ENCODE data around the gene KIF5C. TPM values are rescaled to one million over a fixed set of nuclear protein-coding genes. Genes with fewer than 3 reads are reported as not detected.

KIF5C gene
- total RNA-seq, 3 donors from 2014 or later = 2.7 to 13.3 (median 6.2) TPM

DNA sequence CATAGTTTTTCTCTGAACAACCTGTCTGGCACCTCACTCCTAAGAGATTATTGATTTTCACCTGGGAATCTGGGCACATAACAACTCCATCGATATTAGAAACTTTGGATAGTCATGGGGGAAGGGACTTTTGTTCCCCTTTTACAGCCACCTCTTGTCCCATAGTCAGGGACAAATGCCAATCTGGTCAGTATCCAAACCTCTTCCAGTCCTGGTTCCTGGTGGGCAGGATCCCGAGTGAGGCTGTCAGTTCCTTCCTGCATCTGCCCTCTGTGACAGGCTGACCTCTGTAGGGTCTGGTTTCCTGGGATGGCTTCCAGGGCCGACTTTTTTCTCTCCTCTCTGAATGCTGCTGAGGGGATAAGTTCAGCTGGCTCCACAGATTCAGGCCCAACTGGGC lies 11.0 kb downstream of the KIF5C start:
- Histone ChIP-seq H3K4me1 (no peaks in the 10 kb centered on the region), H3K4me3 (no peak overlapping the region), H3K27ac (no peak overlapping the region), H3K9me3 (peaks cover 0 to 3% of the 10 kb centered on the region in 2 donors), H3K36me3 (no peaks in the 10 kb centered on the region), H3K27me3 (peaks cover 0 to 20% of the 10 kb centered on the region in 2 donors)
- DNase-seq (ENCODE audit: low spot score in 2 of 2) = no peak
- TF ChIP-seq POLR2AphosphoS5 (IDR thresholded peaks at IDR 0.05) (no peak), POLR2A (IDR thresholded peaks at IDR 0.05) (no peak)
- TF ChIP-seq, protein P1, sequence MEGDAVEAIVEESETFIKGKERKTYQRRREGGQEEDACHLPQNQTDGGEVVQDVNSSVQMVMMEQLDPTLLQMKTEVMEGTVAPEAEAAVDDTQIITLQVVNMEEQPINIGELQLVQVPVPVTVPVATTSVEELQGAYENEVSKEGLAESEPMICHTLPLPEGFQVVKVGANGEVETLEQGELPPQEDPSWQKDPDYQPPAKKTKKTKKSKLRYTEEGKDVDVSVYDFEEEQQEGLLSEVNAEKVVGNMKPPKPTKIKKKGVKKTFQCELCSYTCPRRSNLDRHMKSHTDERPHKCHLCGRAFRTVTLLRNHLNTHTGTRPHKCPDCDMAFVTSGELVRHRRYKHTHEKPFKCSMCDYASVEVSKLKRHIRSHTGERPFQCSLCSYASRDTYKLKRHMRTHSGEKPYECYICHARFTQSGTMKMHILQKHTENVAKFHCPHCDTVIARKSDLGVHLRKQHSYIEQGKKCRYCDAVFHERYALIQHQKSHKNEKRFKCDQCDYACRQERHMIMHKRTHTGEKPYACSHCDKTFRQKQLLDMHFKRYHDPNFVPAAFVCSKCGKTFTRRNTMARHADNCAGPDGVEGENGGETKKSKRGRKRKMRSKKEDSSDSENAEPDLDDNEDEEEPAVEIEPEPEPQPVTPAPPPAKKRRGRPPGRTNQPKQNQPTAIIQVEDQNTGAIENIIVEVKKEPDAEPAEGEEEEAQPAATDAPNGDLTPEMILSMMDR (IDR thresholded peaks at IDR 0.05) = no peak
- intact Hi-C loops (cut with DNase I; ENCODE audit: low total_unique reads) = no loop called here

- no peaks in the 10 kb centered on the region for H3K4me1 ChIP-seq
- peaks cover 0 to 20% of the 10 kb centered on the region in 2 donors for H3K27me3 ChIP-seq
- intact Hi-C loops (cut with DNase I; ENCODE audit: low total_unique reads) = no loop called here
Observed at GRCh38 chr2:148887350-148888002, 12.4 kb downstream of the KIF5C start.

DNA sequence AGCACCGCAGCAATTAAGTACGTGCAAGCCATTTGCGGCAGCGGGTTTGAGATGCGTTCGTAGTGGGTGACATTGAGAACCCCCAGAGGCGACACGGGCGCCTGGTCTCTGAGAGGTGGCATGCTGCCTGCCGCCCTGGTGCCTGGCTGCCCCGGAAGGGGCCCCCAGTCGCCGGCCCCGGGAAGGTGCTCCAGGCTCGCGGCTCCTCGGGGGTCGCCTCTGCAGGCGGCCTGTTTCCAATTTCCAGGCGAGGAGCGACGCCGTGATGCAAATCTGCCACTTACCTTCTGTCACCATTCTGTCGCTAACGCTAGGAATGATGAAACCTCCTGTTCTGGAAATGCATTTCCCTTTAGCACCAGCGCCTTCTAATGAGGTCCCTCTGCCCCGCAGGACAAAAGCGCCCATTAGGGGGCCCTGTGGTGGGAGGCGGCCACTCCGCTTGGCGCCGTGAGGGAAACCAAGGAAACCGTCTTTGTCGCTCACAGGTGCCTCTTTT lies 13.0 kb downstream of the KIF5C start:
- TF ChIP-seq POLR2AphosphoS5 (IDR thresholded peaks at IDR 0.05) (no peak), POLR2A (IDR thresholded peaks at IDR 0.05) (no peak)
- TF ChIP-seq, protein P1 (IDR thresholded peaks at IDR 0.05) = no peak
- intact Hi-C loops (cut with DNase I; ENCODE audit: low total_unique reads) = no loop called here
- DNase-seq (ENCODE audit: low spot score in 2 of 2) = no peak
- Histone ChIP-seq H3K4me1 (no peaks in the 10 kb centered on the region), H3K27ac (no peak overlapping the region), H3K36me3 (no peaks in the 10 kb centered on the region), H3K9me3 (peaks cover 0 to 5% of the 10 kb centered on the region in 2 donors), H3K27me3 (peaks cover 0 to 20% of the 10 kb centered on the region in 2 donors), H3K4me3 (peak overlapping the region; percentile 34 to 65 (median 43))

More at GRCh38 chr2:148887350-148888002, 12.4 kb downstream of the KIF5C start:
- TF ChIP-seq POLR2A (IDR thresholded peaks at IDR 0.05) = no peak
- TF ChIP-seq POLR2AphosphoS5 (IDR thresholded peaks at IDR 0.05) = no peak
- TF ChIP-seq, protein P1 (IDR thresholded peaks at IDR 0.05) = no peak
- no peak for DNase-seq (ENCODE audit: low spot score in 2 of 2)
- H3K9me3 ChIP-seq = peaks cover 0 to 4% of the 10 kb centered on the region in 2 donors
- no peaks in the 10 kb centered on the region for H3K36me3 ChIP-seq
- H3K4me3 ChIP-seq = peak overlapping the region; percentile 34 to 65 (median 43)
- no peak overlapping the region for H3K27ac ChIP-seq

GRCh38 chr2:148888986-148889385 lies 14.0 kb downstream of the KIF5C start:
- DNase-seq (ENCODE audit: low spot score in 2 of 2) = no peak
- TF ChIP-seq, protein P1 (IDR thresholded peaks at IDR 0.05) = no peak
- TF ChIP-seq POLR2AphosphoS5 (IDR thresholded peaks at IDR 0.05) (no peak), POLR2A (IDR thresholded peaks at IDR 0.05) (no peak)

GRCh38 chr2:148893906-148894305 lies 18.9 kb downstream of the KIF5C start:
- Histone ChIP-seq H3K27me3 (peaks cover 0 to 9% of the 10 kb centered on the region in 2 donors), H3K27ac (no peak overlapping the region), H3K9me3 (peaks cover 0 to 5% of the 10 kb centered on the region in 2 donors), H3K36me3 (no peaks in the 10 kb centered on the region), H3K4me1 (no peaks in the 10 kb centered on the region), H3K4me3 (no peak overlapping the region)
- intact Hi-C loops (cut with DNase I; ENCODE audit: low total_unique reads) = no loop called here
- TF ChIP-seq POLR2A (IDR thresholded peaks at IDR 0.05) = no peak
- no peak for TF ChIP-seq POLR2AphosphoS5 (IDR thresholded peaks at IDR 0.05)
- TF ChIP-seq, protein P1 (IDR thresholded peaks at IDR 0.05) = no peak
- no peak for DNase-seq (ENCODE audit: low spot score in 2 of 2)

More at GRCh38 chr2:148888986-148889385, 14.0 kb downstream of the KIF5C start:
- Histone ChIP-seq H3K27ac (no peak overlapping the region), H3K36me3 (no peaks in the 10 kb centered on the region), H3K4me1 (no peaks in the 10 kb centered on the region), H3K27me3 (peaks cover 0 to 20% of the 10 kb centered on the region in 2 donors), H3K9me3 (peaks cover 0 to 5% of the 10 kb centered on the region in 2 donors), H3K4me3 (no peak overlapping the region)
- intact Hi-C loops (cut with DNase I; ENCODE audit: low total_unique reads) = no loop called here

All from breast epithelium (tissue), 4 donors.